PC-9 (cell line): ENCODE results near the gene EGFL8.

ENCODE experiments used
- EZH2 ChIP-seq: fragments of 200-600 bp; sonication (generic); IDR thresholded peaks from 2 replicates; pipeline ENCODE4 v1.8.0; 2017; ENCODE audit warnings: antibody characterized with exemption, low read depth
- TF ChIP-seq, protein P1 (sequence below): fragments of 200-600 bp; sonication (generic); conservative IDR thresholded peaks from 2 replicates; pipeline ENCODE4 v1.6.1; 2017; ENCODE audit warnings: mixed run types, antibody characterized with exemption, mild to moderate bottlenecking, moderate library complexity

GRCh38 chr6:32152769-32153563 is 11.4 kb upstream of the EGFL8 start:
- TF ChIP-seq, protein P1, sequence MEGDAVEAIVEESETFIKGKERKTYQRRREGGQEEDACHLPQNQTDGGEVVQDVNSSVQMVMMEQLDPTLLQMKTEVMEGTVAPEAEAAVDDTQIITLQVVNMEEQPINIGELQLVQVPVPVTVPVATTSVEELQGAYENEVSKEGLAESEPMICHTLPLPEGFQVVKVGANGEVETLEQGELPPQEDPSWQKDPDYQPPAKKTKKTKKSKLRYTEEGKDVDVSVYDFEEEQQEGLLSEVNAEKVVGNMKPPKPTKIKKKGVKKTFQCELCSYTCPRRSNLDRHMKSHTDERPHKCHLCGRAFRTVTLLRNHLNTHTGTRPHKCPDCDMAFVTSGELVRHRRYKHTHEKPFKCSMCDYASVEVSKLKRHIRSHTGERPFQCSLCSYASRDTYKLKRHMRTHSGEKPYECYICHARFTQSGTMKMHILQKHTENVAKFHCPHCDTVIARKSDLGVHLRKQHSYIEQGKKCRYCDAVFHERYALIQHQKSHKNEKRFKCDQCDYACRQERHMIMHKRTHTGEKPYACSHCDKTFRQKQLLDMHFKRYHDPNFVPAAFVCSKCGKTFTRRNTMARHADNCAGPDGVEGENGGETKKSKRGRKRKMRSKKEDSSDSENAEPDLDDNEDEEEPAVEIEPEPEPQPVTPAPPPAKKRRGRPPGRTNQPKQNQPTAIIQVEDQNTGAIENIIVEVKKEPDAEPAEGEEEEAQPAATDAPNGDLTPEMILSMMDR, result no peak
- TF ChIP-seq EZH2, result no peak
